GM12892 (cell line): Measurements from ENCODE around the gene RGS14.
"Not testable (repeated sequence)": the region's sequence is repeated elsewhere in the genome, so short reads cannot be mapped to it uniquely, and the experiment has no call there.

Experiments used
- DNase-seq: peaks from one replicate; pipeline ENCODE4 v3.0.0; 2011; ENCODE audit not compliant: insufficient read length
- FAIRE-seq: peaks from 2 replicates; lab custom pipeline; 2011; peaks lifted over from hg19 to GRCh38; lab: Jason Lieb, UNC
- POLR2A ChIP-seq: IDR thresholded peaks from 2 replicates; pipeline ENCODE4 v1.6.1; 2011; ENCODE audit warnings: low read depth, low read length, control low read depth
- POLR2AphosphoS5 ChIP-seq: IDR thresholded peaks from 2 replicates; pipeline ENCODE4 v1.6.1; 2011; ENCODE audit warnings: low read depth, low read length, control low read depth
- TAF1 ChIP-seq: IDR thresholded peaks from 2 replicates; pipeline ENCODE4 v1.6.1; 2011; ENCODE audit warnings: low read depth, mild to moderate bottlenecking, control low read depth, low read length, borderline replicate concordance

RGS14 gene

GRCh38 chr5:177369645-177370440 lies 12.1 kb downstream of the RGS14 start:
- FAIRE-seq (peak; percentile 33), DNase-seq (no peak)
- TF ChIP-seq TAF1 = no peak
- TF ChIP-seq POLR2AphosphoS5 = no peak
- TF ChIP-seq POLR2A = no peak

DNA sequence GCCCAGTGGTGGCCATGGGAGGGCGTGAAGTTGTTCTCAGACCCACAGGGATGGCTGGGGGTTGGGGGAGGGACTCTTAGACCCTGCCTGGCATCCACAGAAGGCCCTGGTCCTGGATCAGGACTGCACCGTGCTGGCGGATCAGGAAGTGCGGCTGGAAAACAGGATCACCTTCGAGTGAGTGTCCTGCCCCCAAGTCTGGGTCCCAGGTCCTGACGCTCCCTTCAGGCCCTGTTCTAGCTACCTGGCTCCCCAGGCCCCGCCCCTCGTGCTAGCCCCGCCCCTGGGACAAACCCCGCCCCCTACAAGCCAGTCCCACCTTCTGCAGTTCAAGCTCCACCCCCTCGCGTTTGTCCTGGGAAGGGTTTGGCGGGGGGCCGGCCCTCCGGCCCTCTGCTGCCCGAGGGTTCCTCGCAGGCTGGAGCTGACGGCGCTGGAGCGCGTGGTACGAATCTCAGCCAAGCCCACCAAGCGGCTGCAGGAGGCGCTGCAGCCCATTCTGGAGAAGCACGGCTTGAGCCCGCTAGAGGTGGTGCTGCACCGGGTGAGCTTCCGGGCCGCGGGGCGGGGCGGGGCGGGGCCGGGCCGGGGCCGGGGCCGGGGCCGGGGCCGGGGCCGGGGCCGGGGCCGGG lies 12.9 kb downstream of the RGS14 start:
- TF ChIP-seq TAF1 (no peak), POLR2A (no peak), POLR2AphosphoS5 (no peak)
- no peak for FAIRE-seq
- DNase-seq = no peak

GRCh38 chr5:177371120-177372033 lies 13.7 kb downstream of the RGS14 start:
- no peak for FAIRE-seq
- TF ChIP-seq TAF1 (no peak), POLR2AphosphoS5 (no peak), POLR2A (no peak)

DNA sequence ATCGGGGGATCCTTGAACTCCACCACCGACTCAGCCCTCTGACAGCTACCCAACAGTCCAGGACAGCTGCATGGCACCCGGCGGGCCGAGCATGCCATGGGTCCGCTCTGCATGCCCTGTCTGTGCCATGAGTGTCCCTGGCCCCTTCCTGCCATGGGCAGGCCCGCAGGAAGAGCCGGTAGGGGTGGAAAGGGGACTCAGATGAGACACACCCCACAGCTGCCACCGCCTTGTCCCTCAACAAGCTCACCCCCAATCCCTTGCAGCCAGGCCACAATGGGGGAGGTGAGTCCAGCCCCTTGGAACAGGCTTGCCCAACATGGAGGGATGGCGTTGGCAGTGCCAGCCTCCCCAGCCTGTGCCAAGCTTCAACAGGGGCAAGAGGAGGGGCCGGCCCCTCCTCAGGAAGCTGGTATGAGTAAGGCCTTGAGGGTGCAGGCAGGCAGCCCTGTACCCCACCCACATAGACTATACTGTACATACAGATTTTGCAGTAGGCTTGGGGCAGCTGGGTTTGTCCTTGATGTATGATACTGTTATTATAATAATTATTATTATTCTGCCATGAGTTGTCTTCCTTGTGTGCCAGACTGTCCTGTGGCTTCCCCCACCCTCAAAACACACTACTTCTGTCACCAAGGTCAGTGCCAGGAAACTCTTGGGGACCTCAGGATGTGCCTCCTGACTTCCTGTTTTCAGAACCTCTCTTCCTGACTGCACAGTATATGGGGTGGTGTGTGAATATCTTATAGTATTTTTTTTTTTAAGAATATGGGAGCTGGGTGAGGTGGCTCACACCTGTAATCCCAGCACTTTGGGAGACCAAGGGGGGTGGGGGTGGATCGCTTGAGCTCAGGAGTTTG lies 14.5 kb downstream of the RGS14 start:
- DNase-seq = no peak
- TF ChIP-seq TAF1 (no peak), POLR2A (no peak), POLR2AphosphoS5 (no peak)
- no peak for FAIRE-seq

More at GRCh38 chr5:177371120-177372033, 13.7 kb downstream of the RGS14 start:
- no peak for DNase-seq

GRCh38 chr5:177372910-177373309 lies 15.2 kb downstream of the RGS14 start:
- no peak for TF ChIP-seq TAF1
- TF ChIP-seq POLR2AphosphoS5 = no peak
- TF ChIP-seq POLR2A = no peak
- FAIRE-seq (no peak), DNase-seq (no peak)

- DNase-seq (no peak), FAIRE-seq (no peak)
- no peak for TF ChIP-seq TAF1
- no peak for TF ChIP-seq POLR2A
- TF ChIP-seq POLR2AphosphoS5 = no peak
Observed at GRCh38 chr5:177373806-177374205, 16.1 kb downstream of the RGS14 start.

- DNase-seq (no peak), FAIRE-seq (no peak)
- TF ChIP-seq POLR2A (no peak), POLR2AphosphoS5 (no peak), TAF1 (no peak)
Observed at GRCh38 chr5:177374211-177374610, 16.5 kb downstream of the RGS14 start.

GRCh38 chr5:177375516-177375915 lies 17.8 kb downstream of the RGS14 start:
- not testable (repeated sequence) for DNase-seq, FAIRE-seq

DNA sequence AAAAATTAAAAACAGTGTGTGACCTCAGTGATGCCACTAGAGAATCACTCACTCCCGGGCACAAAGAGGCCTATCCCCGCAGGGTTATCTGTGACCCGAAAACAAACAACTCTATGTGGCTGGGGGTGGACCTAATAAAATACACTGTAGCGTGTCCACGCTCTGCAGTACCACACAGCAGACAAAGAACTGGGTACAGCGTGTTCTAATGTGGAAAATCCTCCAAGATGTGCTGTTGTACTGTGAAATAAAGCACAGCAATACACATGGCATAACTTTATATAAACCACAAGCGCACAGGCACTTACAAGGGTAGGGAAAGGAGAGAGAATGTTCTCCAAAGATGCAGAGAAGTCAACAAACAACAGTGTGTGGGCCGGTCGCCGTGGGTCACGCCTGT lies 18.4 kb downstream of the RGS14 start:
- no peak for TF ChIP-seq TAF1
- TF ChIP-seq POLR2A = no peak
- TF ChIP-seq POLR2AphosphoS5 = no peak
- DNase-seq (no peak), FAIRE-seq (no peak)

DNA sequence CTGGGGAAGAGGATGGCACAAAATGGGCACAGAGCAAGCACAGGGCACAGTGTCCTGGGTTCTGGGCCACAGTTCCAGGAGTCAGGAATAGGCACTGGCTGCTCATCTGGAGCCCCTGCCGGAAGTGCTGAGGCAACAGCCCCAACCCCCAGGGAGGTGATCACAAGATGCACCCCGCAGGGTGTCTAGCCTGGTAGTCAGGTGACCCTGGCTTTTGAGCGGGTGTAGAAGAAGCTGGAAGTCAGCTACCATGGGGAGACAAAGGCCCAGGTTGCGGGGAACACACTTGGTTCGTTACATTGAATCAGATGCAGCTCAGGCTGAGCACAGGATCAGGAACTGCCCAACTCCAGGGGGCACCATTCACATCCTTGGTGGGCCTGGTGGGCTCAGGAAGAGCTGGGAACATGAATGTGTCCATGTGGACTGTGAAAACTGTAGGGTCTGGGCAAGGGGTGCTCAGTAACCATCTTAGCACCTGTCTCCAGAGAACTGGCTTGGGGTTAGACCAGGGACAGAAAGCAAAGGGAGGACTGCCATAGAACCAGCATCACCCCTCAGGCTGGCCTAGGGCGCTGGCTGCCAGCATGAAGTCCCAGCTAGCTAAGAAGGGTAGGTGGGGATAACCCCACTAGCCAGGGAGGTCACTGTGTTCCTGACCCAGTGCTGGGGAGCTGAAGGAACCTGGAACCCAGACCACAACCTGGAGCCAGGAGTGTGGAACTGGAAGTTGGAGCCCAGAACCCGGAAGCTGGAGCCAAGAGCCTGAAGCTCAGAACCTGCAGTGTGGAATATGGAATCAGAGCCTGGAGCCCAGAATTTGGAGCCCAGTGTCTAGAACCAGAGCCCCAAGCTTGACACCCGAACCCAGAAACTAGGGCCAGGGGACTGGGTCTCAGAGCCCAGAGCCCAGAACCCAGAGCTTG lies 20.4 kb downstream of the RGS14 start:
- no peak for FAIRE-seq

More for the DNA sequence above, 20.4 kb downstream of the RGS14 start:
- no peak for TF ChIP-seq TAF1
- no peak for TF ChIP-seq POLR2A
- TF ChIP-seq POLR2AphosphoS5 = no peak
- no peak for DNase-seq
